Measurements from ENCODE around the gene CYP39A1. TPM values are rescaled to one million over a fixed set of nuclear protein-coding genes. Genes with fewer than 3 reads are reported as not detected.

The CYP39A1 gene
- total RNA-seq, 2 experiments from 2014 or later: not detected

GRCh38 chr6:46507426-46507825 is 145.2 kb downstream of the CYP39A1 start:
- POLR2A ChIA-PET: no interaction called here
- H3K4me3 Mint-ChIP-seq: no peak overlapping the region
- CTCF ChIA-PET: no interaction called here
- no peak overlapping the region for H3K27ac Mint-ChIP-seq
- H3K27me3 Mint-ChIP-seq: peaks cover 3% of the 10 kb centered on the region
- no peak for DNase-seq
- H3K9me3 Mint-ChIP-seq: no peaks in the 10 kb centered on the region
- no peaks in the 10 kb centered on the region for H3K36me3 Mint-ChIP-seq (ENCODE audit: low read depth)
- no peaks in the 10 kb centered on the region for H3K4me1 Mint-ChIP-seq

- Mint-ChIP-seq H3K27ac (no peak overlapping the region), H3K4me1 (no peaks in the 10 kb centered on the region), H3K27me3 (peaks cover 6% of the 10 kb centered on the region), H3K36me3 (ENCODE audit: low read depth) (no peaks in the 10 kb centered on the region), H3K4me3 (no peak overlapping the region), H3K9me3 (no peaks in the 10 kb centered on the region)
- ChIA-PET CTCF (no interaction called here), POLR2A (no interaction called here)
- DNase-seq: no peak
Measured at GRCh38 chr6:46505693-46506512, 146.7 kb downstream of the CYP39A1 start.

GRCh38 chr6:46504242-46504641 is 148.4 kb downstream of the CYP39A1 start:
- CTCF ChIA-PET: no interaction called here
- no peaks in the 10 kb centered on the region for H3K36me3 Mint-ChIP-seq (ENCODE audit: low read depth)

GRCh38 chr6:46502486-46503119 is 150.0 kb downstream of the CYP39A1 start:
- CTCF ChIA-PET: no interaction called here
- peaks cover 14% of the 10 kb centered on the region for H3K27me3 Mint-ChIP-seq
- H3K27ac Mint-ChIP-seq: no peak overlapping the region
- POLR2A ChIA-PET: no interaction called here
- no peaks in the 10 kb centered on the region for H3K36me3 Mint-ChIP-seq (ENCODE audit: low read depth)
- no peaks in the 10 kb centered on the region for H3K4me1 Mint-ChIP-seq
- no peaks in the 10 kb centered on the region for H3K9me3 Mint-ChIP-seq
- DNase-seq: no peak
- H3K4me3 Mint-ChIP-seq: no peak overlapping the region

More at GRCh38 chr6:46504242-46504641, 148.4 kb downstream of the CYP39A1 start:
- Mint-ChIP-seq H3K27me3 (peaks cover 14% of the 10 kb centered on the region), H3K9me3 (no peaks in the 10 kb centered on the region), H3K4me1 (no peaks in the 10 kb centered on the region), H3K27ac (no peak overlapping the region), H3K4me3 (no peak overlapping the region)
- POLR2A ChIA-PET: no interaction called here
- DNase-seq: no peak

- no peaks in the 10 kb centered on the region for H3K4me1 Mint-ChIP-seq
- ChIA-PET CTCF (no interaction called here), POLR2A (no interaction called here)
- no peak overlapping the region for H3K27ac Mint-ChIP-seq
- H3K4me3 Mint-ChIP-seq: no peak overlapping the region
- H3K9me3 Mint-ChIP-seq: no peaks in the 10 kb centered on the region
- no peaks in the 10 kb centered on the region for H3K36me3 Mint-ChIP-seq (ENCODE audit: low read depth)
- no peak for DNase-seq
- peaks cover 18% of the 10 kb centered on the region for H3K27me3 Mint-ChIP-seq
Measured at GRCh38 chr6:46501136-46502089, 151.2 kb downstream of the CYP39A1 start.

GRCh38 chr6:46500382-46500781 is 152.2 kb downstream of the CYP39A1 start:
- no peak overlapping the region for H3K4me3 Mint-ChIP-seq
- POLR2A ChIA-PET: no interaction called here
- H3K36me3 Mint-ChIP-seq (ENCODE audit: low read depth): no peaks in the 10 kb centered on the region
- no peaks in the 10 kb centered on the region for H3K9me3 Mint-ChIP-seq
- no peak for DNase-seq
- CTCF ChIA-PET: no interaction called here
- peaks cover 18% of the 10 kb centered on the region for H3K27me3 Mint-ChIP-seq
- no peak overlapping the region for H3K27ac Mint-ChIP-seq
- no peaks in the 10 kb centered on the region for H3K4me1 Mint-ChIP-seq

Other genes starting within 250 kb of the CYP39A1 start
- 1 to 10 TPM; 2.8 to 3.1 TPM for gene RCAN2, start 161.4 kb downstream of the CYP39A1 start, total RNA-seq
- gene SLC25A27, start 157 bp upstream of the CYP39A1 start, total RNA-seq: not detected
- gene TDRD6, start 35.1 kb upstream of the CYP39A1 start, total RNA-seq: not detected
- not detected for gene PLA2G7, start 82.6 kb upstream of the CYP39A1 start, total RNA-seq
- gene ANKRD66, start 94.1 kb upstream of the CYP39A1 start, total RNA-seq: not detected
- gene MEP1A, start 140.6 kb upstream of the CYP39A1 start, total RNA-seq: not detected

All from activated CD4-positive, alpha-beta memory T cell treated with anti-CD3 and anti-CD28 coated beads, Interleukin-2, amount 10 ng/mL, durations not matched to agents 7 days and 5 days (primary cell).